Measurements from ENCODE around the gene SKAP1. TPM values are rescaled to one million over a fixed set of nuclear protein-coding genes. Genes with fewer than 3 reads are reported as not detected.
"Not testable (repeated sequence)": the region's sequence is repeated elsewhere in the genome, so short reads cannot be mapped to it uniquely, and the experiment has no call there.

SKAP1 gene
- total and polyA plus RNA-seq, 4 donors, result 0.84 to 3.6 (median 3.1) TPM; not detected in 1

DNA sequence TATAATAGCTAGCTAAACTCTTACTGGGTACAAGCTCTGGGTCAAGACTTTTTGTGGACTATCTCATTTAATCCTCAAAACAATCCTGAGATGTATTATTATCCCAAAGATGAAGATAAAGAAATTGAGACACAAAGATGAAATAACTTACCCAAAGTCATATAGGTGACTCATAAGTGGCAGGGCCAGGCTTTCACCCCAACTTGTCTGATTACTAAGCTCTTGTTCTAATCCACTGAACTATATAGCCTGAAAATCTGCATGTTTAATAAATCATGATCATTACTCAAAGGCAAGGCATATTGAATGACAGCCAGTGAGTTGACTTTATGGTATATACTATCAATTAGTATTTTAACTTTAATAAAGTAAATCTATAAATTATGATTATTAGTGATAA, 77.4 kb downstream of the SKAP1 start:
- Histone ChIP-seq H3K36me3 (ENCODE audit: control insufficient read depth in 1 of 2, insufficient read depth in 2 of 2, low read length in 1 of 2) (no peaks in the 10 kb centered on the region), H3K27ac (ENCODE audit: low read depth in 1 of 2, low read length in 2 of 2) (no peak overlapping the region), H3K4me3 (ENCODE audit: low read length in 2 of 2) (no peak overlapping the region), H3K4me1 (ENCODE audit: control insufficient read depth in 1 of 2, insufficient read depth in 2 of 2, low read length in 2 of 2) (no peaks in the 10 kb centered on the region), H3K9me3 (ENCODE audit: control insufficient read depth, low read length) (peaks cover 2% of the 10 kb centered on the region), H3K27me3 (ENCODE audit: control insufficient read depth in 1 of 2, insufficient read depth in 2 of 2, low read length in 1 of 2) (no peaks in the 10 kb centered on the region)
- intact Hi-C loops (cut with DNase I), result loop anchor here (5.0 kb wide), 3 partner anchors 105 to 265 kb away; partner anchors contain the start of genes HOXB3 (in 2 of the 2), HOXB5 (in 2 of the 2) and HOXB8 (in 1 of the 2)
- ATAC-seq (ENCODE audit: low FRiP score) (no peak), DNase-seq (no peak)

DNA sequence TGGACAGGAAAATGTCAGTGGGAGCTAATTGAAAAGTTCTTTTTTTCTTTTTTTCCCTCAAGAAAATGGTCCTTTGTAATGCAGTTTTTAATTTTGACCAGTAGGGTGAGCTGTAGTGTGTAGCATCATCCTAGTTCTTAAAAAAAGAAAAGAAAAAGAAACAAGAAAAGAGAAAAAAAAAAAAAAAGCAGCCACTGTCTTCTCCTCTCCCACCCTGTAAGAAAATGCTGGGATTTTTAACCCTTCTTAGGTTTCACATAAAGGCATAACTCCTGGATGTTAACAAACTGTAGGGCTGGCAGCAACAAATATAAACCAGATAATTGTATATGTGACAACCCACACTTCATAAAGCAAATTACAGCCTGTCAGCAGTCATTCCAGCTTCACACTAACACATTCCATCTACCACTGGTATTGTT, 78.1 kb downstream of the SKAP1 start:
- intact Hi-C loops (cut with DNase I), result loop anchor here (5.0 kb wide), 3 partner anchors 105 to 265 kb away; partner anchors contain the start of genes HOXB3 (in 2 of the 2), HOXB5 (in 2 of the 2) and HOXB8 (in 1 of the 2)

DNA sequence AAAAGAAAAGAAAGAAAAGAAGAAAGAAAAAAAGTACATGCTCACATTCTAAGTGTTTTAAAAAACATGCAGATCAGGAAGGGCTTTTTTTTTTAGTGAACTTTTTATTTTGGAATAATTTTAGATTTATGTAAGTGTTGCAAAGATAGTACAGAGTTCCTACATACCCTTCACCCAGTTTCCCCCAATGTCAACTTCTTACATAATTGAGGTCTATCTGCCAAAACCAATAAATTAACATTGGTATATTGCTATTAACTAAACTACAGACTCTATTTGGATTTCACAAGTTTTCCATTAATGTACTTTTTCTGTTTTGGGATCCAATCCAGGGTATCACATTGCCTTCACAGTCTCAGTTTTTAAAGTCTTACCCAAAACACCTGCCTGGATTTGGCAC, 81.7 kb downstream of the SKAP1 start:
- Histone ChIP-seq H3K9me3 (ENCODE audit: control insufficient read depth, low read length) (peaks cover 2% of the 10 kb centered on the region), H3K27ac (ENCODE audit: low read depth in 1 of 2, low read length in 2 of 2) (no peak overlapping the region), H3K4me1 (ENCODE audit: control insufficient read depth in 1 of 2, insufficient read depth in 2 of 2, low read length in 2 of 2) (no peaks in the 10 kb centered on the region), H3K36me3 (ENCODE audit: control insufficient read depth in 1 of 2, insufficient read depth in 2 of 2, low read length in 1 of 2) (no peaks in the 10 kb centered on the region), H3K4me3 (ENCODE audit: low read length in 2 of 2) (no peak overlapping the region), H3K27me3 (ENCODE audit: control insufficient read depth in 1 of 2, insufficient read depth in 2 of 2, low read length in 1 of 2) (no peaks in the 10 kb centered on the region)
- ATAC-seq (ENCODE audit: low FRiP score) (no peak), DNase-seq (no peak)
- intact Hi-C loops (cut with DNase I), result no loop called here

More for the DNA sequence above, 78.1 kb downstream of the SKAP1 start:
- Histone ChIP-seq H3K4me1 (ENCODE audit: control insufficient read depth in 1 of 2, insufficient read depth in 2 of 2, low read length in 2 of 2) (no peaks in the 10 kb centered on the region), H3K27me3 (ENCODE audit: control insufficient read depth in 1 of 2, insufficient read depth in 2 of 2, low read length in 1 of 2) (no peaks in the 10 kb centered on the region), H3K4me3 (ENCODE audit: low read length in 2 of 2) (no peak overlapping the region), H3K36me3 (ENCODE audit: control insufficient read depth in 1 of 2, insufficient read depth in 2 of 2, low read length in 1 of 2) (no peaks in the 10 kb centered on the region), H3K9me3 (ENCODE audit: control insufficient read depth, low read length) (peaks cover 2% of the 10 kb centered on the region), H3K27ac (ENCODE audit: low read depth in 1 of 2, low read length in 2 of 2) (no peak overlapping the region)
- DNase-seq, result no peak
- peak; percentile 46 for ATAC-seq (ENCODE audit: low FRiP score)

DNA sequence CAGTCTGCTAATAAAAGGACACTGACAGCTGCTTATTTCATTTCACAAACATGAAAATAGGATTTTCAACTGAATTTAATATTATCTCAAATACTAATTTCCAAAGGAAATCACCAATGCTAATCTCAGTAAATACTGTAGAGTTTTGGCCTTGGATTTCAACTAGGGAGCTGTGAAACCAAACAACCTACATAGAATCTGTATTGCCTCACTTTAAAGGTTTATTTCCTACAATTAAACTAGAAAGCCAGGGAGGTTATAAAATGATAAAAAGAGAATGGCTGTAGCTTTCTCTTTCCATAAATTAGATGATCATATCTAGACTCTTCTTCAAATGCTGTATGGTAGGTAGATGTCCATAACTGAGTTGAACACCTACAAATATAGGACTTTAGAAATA, 82.8 kb downstream of the SKAP1 start:
- H3K27ac ChIP-seq (ENCODE audit: low read depth in 1 of 2, low read length in 2 of 2), result no peak overlapping the region
- peaks cover 2% of the 10 kb centered on the region for H3K9me3 ChIP-seq (ENCODE audit: control insufficient read depth, low read length)
- DNase-seq, result no peak
- no peak for ATAC-seq (ENCODE audit: low FRiP score)
- no peaks in the 10 kb centered on the region for H3K27me3 ChIP-seq (ENCODE audit: control insufficient read depth in 1 of 2, insufficient read depth in 2 of 2, low read length in 1 of 2)
- H3K36me3 ChIP-seq (ENCODE audit: control insufficient read depth in 1 of 2, insufficient read depth in 2 of 2, low read length in 1 of 2), result no peaks in the 10 kb centered on the region
- no peaks in the 10 kb centered on the region for H3K4me1 ChIP-seq (ENCODE audit: control insufficient read depth in 1 of 2, insufficient read depth in 2 of 2, low read length in 2 of 2)
- intact Hi-C loops (cut with DNase I), result no loop called here
- no peak overlapping the region for H3K4me3 ChIP-seq (ENCODE audit: low read length in 2 of 2)

DNA sequence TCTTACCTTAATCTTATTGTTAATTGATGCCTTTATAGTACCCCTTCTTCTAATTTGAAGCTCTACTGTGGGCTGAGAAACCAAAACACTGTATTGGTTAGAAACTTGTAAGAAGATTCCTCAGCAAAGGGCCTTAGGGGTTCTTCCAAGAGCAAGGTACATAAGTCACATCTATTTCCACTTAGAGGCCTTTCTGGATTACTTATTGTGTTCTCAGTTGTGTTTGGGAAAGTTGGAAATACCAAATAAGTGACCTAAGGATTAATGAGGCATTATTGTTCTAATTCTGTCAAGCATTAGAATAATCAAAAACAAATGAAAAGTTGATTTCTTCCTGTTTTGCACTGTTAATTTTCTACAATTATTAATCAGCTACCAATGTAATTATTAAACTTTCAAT, 85.8 kb downstream of the SKAP1 start:
- ATAC-seq (ENCODE audit: low FRiP score), result no peak
- Histone ChIP-seq H3K4me1 (ENCODE audit: control insufficient read depth in 1 of 2, insufficient read depth in 2 of 2, low read length in 2 of 2) (no peaks in the 10 kb centered on the region), H3K27ac (ENCODE audit: low read depth in 1 of 2, low read length in 2 of 2) (no peak overlapping the region), H3K9me3 (ENCODE audit: control insufficient read depth, low read length) (peaks cover 2% of the 10 kb centered on the region), H3K27me3 (ENCODE audit: control insufficient read depth in 1 of 2, insufficient read depth in 2 of 2, low read length in 1 of 2) (no peaks in the 10 kb centered on the region), H3K36me3 (ENCODE audit: control insufficient read depth in 1 of 2, insufficient read depth in 2 of 2, low read length in 1 of 2) (no peaks in the 10 kb centered on the region), H3K4me3 (ENCODE audit: low read length in 2 of 2) (no peak overlapping the region)
- intact Hi-C loops (cut with DNase I), result no loop called here
- no peak for DNase-seq

DNA sequence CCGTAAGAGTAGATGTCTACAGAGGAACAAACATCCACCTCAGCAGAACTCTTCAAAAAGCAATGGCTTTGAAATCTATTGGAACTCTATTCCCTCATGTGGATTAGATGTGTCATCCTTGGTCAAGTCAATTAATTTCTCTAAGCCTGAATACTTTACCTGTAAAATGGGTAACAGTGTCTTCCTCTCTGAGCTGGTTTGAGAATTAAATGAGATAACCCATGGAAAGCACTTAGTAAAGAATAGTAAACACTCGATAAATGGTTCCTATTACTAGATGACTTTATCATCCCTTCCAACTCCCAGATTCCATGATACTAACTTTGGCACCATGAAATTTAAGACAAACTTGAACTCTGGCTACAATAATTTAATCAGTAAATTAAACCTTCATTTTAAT, 89.1 kb downstream of the SKAP1 start:
- no peak overlapping the region for H3K27ac ChIP-seq (ENCODE audit: low read depth in 1 of 2, low read length in 2 of 2)
- no peaks in the 10 kb centered on the region for H3K4me1 ChIP-seq (ENCODE audit: control insufficient read depth in 1 of 2, insufficient read depth in 2 of 2, low read length in 2 of 2)
- no peak overlapping the region for H3K4me3 ChIP-seq (ENCODE audit: low read length in 2 of 2)
- 95% methylated on average over 2 of the region's 2 CpGs for WGBS, 2 donors
- H3K27me3 ChIP-seq (ENCODE audit: control insufficient read depth in 1 of 2, insufficient read depth in 2 of 2, low read length in 1 of 2), result no peaks in the 10 kb centered on the region
- H3K9me3 ChIP-seq (ENCODE audit: control insufficient read depth, low read length), result no peaks in the 10 kb centered on the region
- ATAC-seq (ENCODE audit: low FRiP score) (no peak), DNase-seq (no peak)
- no peaks in the 10 kb centered on the region for H3K36me3 ChIP-seq (ENCODE audit: control insufficient read depth in 1 of 2, insufficient read depth in 2 of 2, low read length in 1 of 2)
- intact Hi-C loops (cut with DNase I), result no loop called here

DNA sequence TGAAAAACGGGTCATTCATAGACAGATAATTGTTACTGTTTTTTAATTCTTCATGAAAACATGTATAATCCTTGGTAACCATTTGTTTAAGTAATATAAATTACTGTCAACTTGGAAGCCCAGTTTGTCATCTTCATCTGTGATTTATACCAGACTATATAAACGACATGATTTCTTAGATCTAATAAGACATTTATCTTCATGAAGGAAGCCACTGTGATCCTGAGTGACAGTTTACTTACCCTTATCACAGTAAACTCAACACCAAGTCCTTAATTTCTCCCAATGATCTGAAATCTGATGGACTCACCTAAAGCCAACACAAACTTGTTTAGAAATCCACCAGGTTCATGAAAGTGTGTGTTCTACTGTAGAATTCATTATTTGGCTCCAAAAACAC, 91.3 kb downstream of the SKAP1 start:
- Histone ChIP-seq H3K27me3 (ENCODE audit: control insufficient read depth in 1 of 2, insufficient read depth in 2 of 2, low read length in 1 of 2) (no peaks in the 10 kb centered on the region), H3K9me3 (ENCODE audit: control insufficient read depth, low read length) (no peaks in the 10 kb centered on the region), H3K4me1 (ENCODE audit: control insufficient read depth in 1 of 2, insufficient read depth in 2 of 2, low read length in 2 of 2) (no peaks in the 10 kb centered on the region), H3K36me3 (ENCODE audit: control insufficient read depth in 1 of 2, insufficient read depth in 2 of 2, low read length in 1 of 2) (no peaks in the 10 kb centered on the region), H3K27ac (ENCODE audit: low read depth in 1 of 2, low read length in 2 of 2) (no peak overlapping the region), H3K4me3 (ENCODE audit: low read length in 2 of 2) (no peak overlapping the region)
- 68 to 80% methylated on average over 2 of the region's 2 CpGs for WGBS, 2 donors
- intact Hi-C loops (cut with DNase I), result loop anchor here (5.0 kb wide), 2 partner anchors 259 to 279 kb away; partner anchors contain the start of gene HOXB8 (in 1 of the 2)
- DNase-seq (no peak), ATAC-seq (ENCODE audit: low FRiP score) (no peak)

DNA sequence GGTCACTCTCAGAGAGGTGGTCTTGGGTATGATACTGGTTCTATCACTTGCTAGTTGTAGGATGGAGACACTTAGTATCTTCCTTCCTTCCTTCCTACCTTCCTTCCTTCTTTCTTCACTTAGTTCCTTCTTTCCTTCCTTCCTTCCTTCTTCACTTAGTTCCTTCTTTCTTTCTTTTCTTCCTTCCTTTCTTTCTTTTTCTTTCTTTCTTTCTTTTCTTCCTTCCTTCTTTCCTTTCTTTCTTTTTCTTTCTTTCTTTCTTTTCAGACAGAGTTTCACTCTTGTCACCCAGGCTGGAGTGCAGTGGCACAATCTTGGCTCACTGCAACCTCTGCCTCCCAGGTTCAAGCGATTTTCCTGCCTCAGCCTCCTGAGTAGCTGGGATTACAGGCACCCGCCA, 92.1 kb downstream of the SKAP1 start:
- H3K27me3 ChIP-seq (ENCODE audit: control insufficient read depth in 1 of 2, insufficient read depth in 2 of 2, low read length in 1 of 2); H3K27ac ChIP-seq (ENCODE audit: low read depth in 1 of 2, low read length in 2 of 2): not testable (repeated sequence)
- 92 to 93% methylated on average over 2 of the region's 2 CpGs for WGBS, 2 donors

DNA sequence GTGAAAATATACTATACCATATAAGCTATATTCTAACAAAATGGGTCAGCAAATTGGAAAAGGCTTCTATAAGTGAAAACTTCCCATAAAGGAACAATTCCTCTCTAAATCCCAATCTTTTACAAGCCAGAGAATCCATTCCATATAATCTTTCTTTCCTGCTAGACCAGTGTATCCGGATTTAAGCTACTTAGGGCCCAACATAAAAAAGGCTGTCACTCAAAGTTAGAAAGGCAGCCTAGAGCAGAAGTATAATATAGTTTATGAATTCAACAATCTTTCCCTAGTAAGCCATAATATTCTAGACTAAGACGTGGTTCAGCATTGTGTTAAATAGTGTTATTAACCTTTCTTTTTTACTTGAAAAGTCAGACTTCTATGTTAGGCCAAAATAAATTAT, 93.0 kb downstream of the SKAP1 start:
- no peaks in the 10 kb centered on the region for H3K27me3 ChIP-seq (ENCODE audit: control insufficient read depth in 1 of 2, insufficient read depth in 2 of 2, low read length in 1 of 2)
- no peak for DNase-seq
- no peak overlapping the region for H3K27ac ChIP-seq (ENCODE audit: low read depth in 1 of 2, low read length in 2 of 2)
- ATAC-seq (ENCODE audit: low FRiP score), result no peak
- WGBS, 2 donors, result 83 to 87% methylated on average over 2 of the region's 2 CpGs
- H3K4me1 ChIP-seq (ENCODE audit: control insufficient read depth in 1 of 2, insufficient read depth in 2 of 2, low read length in 2 of 2), result no peaks in the 10 kb centered on the region
- H3K4me3 ChIP-seq (ENCODE audit: low read length in 2 of 2), result no peak overlapping the region
- H3K36me3 ChIP-seq (ENCODE audit: control insufficient read depth in 1 of 2, insufficient read depth in 2 of 2, low read length in 1 of 2), result no peaks in the 10 kb centered on the region
- intact Hi-C loops (cut with DNase I), result loop anchor here (5.0 kb wide), 2 partner anchors 260 to 280 kb away; partner anchors contain the start of gene HOXB8 (in 1 of the 2)
- no peaks in the 10 kb centered on the region for H3K9me3 ChIP-seq (ENCODE audit: control insufficient read depth, low read length)

More for the DNA sequence above, 92.1 kb downstream of the SKAP1 start:
- not testable (repeated sequence) for DNase-seq; H3K36me3 ChIP-seq (ENCODE audit: control insufficient read depth in 1 of 2, insufficient read depth in 2 of 2, low read length in 1 of 2); H3K4me3 ChIP-seq (ENCODE audit: low read length in 2 of 2); H3K4me1 ChIP-seq (ENCODE audit: control insufficient read depth in 1 of 2, insufficient read depth in 2 of 2, low read length in 2 of 2); H3K9me3 ChIP-seq (ENCODE audit: control insufficient read depth, low read length); ATAC-seq (ENCODE audit: low FRiP score)
- intact Hi-C loops (cut with DNase I), result loop anchor here (5.0 kb wide), 2 partner anchors 259 to 279 kb away; partner anchors contain the start of gene HOXB8 (in 1 of the 2)

Data from aorta (tissue), 5 donors.